HG02763 (cell line): Measurements from ENCODE around the gene KLRB1.
A peak's percentile ranks its signal among the peaks of the same experiment; 100 is the strongest.
"Not testable (repeated sequence)": the region's sequence is repeated elsewhere in the genome, so short reads cannot be mapped to it uniquely, and the experiment has no call there.

Experiments
- ATAC-seq: cut with Tn5 transposase; IDR thresholded peaks from one replicate; pipeline ENCODE4 v1.9.1; 2021; ENCODE audit warnings: mild to moderate bottlenecking, moderate library complexity; ENCODE audit not compliant: unreplicated experiment

KLRB1 gene

GRCh38 chr12:9607716-9608115, at the start of gene KLRB1:
TSS of gene KLRB1 (minus strand) at chr12:9607916. CDS start at chr12:9607839, 77 bp downstream.
- no peak for ATAC-seq

GRCh38 chr12:9651265-9651729, 43.6 kb upstream of the KLRB1 start:
- no peak for ATAC-seq

- no peak for ATAC-seq
Measured at GRCh38 chr12:9650151-9650576, 42.4 kb upstream of the KLRB1 start.

GRCh38 chr12:9649532-9649940, 41.8 kb upstream of the KLRB1 start:
- no peak for ATAC-seq

- no peak for ATAC-seq
Measured at GRCh38 chr12:9648701-9649531, 41.2 kb upstream of the KLRB1 start.

GRCh38 chr12:9647825-9648700, 40.3 kb upstream of the KLRB1 start:
- ATAC-seq = peak; percentile 63

- no peak for ATAC-seq
Measured at GRCh38 chr12:9646794-9647781, 39.4 kb upstream of the KLRB1 start.

GRCh38 chr12:9644985-9645551, 37.4 kb upstream of the KLRB1 start:
- not testable (repeated sequence) for ATAC-seq

- no peak for ATAC-seq
Measured at GRCh38 chr12:9643266-9643660, 35.5 kb upstream of the KLRB1 start.

GRCh38 chr12:9642606-9643265, 35.0 kb upstream of the KLRB1 start:
- no peak for ATAC-seq

- no peak for ATAC-seq
Measured at GRCh38 chr12:9640024-9640423, 32.3 kb upstream of the KLRB1 start.

- no peak for ATAC-seq
Measured at GRCh38 chr12:9636851-9637206, 29.1 kb upstream of the KLRB1 start.

GRCh38 chr12:9636150-9636850, 28.6 kb upstream of the KLRB1 start:
- no peak for ATAC-seq

- no peak for ATAC-seq
Measured at GRCh38 chr12:9634969-9635754, 27.4 kb upstream of the KLRB1 start.

GRCh38 chr12:9634177-9634803, 26.6 kb upstream of the KLRB1 start:
- ATAC-seq = peak; percentile 67

GRCh38 chr12:9632766-9633165, 25.1 kb upstream of the KLRB1 start:
- no peak for ATAC-seq

GRCh38 chr12:9626821-9627220, 19.1 kb upstream of the KLRB1 start:
- ATAC-seq = no peak

- no peak for ATAC-seq
Measured at GRCh38 chr12:9626291-9626690, 18.6 kb upstream of the KLRB1 start.
